ENCODE data around the gene MPPED1.

MPPED1 gene

DNA sequence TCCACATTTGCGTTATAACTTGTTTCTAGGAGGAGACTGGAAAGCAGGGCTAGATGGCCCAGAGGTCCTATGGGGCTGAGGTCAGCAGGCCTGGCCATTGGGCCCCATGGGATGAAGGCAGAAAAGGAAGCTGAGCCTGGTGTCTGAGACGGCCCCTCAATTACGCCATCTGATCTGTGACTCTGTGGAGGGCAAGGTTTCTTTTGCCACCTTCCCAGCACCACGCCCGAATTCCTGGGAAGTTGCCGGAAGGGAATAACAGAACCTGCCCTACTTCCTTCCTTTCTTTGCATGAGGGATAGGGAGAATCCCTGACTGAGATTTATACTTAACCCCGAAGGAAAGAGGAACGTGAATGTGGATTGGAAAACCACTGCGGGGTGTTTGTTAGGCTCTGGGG lies 118.1 kb downstream of the MPPED1 start:
- no peak for DNase-seq

DNA sequence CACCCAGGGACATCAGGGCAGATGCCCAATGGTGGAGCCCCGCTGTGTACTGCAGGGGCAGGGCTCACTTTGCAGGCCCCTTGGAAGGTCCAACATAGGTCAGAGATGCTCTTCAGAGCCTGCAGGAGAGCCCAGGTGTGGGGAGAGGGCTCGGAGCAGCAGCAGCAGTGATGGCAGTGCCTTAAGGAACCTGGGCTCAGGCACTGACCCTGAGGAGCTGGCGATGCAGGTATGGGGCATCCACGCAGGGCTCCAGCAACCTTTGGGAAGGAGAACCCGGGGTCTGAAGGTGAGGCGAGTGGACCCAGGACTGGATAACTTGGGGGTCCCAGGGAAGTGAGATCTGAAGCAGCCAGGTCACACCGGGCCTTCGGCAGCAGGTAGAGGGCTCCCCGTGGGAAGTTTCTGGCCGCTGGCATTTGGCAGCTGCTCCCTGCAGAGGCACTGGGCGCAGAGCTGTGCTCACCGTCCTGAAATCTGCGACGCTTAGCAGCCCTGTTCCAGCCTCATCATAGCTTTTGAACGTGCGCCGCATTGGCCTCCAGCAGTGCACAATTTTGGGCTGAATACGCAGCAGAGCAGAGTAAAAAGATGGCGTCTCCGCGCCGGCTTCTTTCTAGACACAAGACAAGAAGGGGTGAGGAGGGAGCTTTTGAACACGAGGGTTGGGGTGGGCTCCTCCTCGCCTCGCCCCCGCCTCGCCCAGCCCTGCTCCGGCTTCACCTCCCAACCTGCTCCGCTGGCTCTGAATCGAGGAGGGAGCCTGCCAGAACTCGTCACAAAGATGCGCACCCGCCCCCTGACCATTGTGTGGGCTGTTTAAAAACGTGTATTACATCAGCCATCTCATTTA lies 118.8 kb downstream of the MPPED1 start:
- no peak for DNase-seq

DNA sequence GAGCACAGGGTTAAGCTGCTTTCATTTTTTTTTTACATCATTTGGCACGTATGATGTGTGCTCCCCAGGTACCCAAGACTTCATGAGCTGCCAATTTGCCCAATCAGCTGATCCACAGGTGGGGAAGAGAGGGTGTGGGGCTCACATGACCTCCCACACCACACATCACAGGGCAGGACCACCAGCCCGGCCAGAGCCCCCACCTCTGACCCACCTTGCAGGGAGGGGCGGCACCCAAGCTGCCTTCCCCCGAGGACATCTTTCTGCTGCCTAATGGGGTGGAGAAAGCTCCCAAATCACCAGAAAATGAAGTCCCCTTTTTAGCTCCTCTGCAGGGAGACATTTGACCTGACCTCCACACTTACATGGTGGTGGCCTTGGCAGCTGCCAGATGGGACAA lies 119.8 kb downstream of the MPPED1 start:
- no peak for DNase-seq

DNA sequence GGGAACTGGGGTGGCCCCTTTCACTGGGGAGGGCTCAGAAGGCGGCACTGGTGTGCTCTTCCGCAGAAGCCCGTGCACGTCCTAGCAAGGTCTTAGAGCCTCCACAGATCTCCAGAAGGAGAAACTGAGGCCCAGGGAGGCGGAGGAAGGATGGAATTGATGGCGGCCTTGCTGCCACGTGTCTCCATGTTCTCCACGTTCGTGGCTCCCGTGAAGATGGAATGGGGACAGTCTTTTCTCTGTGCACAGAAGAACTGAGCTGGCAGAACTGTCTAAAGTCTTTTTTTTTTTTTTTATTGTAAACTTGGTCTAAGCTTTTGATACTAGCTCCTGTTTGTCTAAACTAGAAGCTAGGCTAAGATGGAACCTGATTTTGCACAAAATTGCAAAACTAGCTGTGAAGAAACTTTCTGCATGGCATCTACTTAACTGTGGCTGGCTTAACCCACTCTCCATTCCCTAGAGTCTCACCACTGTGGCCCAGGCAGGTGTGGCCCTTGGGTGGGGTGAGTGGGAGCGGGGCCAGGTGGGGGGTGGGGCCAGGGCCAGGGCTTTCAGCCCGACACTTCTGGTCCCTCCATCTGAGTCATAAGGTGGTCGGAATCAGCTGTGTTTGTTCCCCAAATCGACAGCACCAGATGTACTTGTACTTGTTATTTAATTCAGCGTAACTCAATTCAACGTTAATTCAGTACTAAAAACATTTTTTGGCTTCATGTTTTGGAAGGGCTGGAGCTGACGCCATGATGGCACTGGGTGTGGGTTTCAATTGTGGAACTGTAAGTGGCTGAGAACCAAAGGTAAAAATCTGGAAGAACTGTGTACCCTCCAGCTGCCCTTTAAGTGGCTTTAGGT lies 120.7 kb downstream of the MPPED1 start:
- DNase-seq = no peak

DNA sequence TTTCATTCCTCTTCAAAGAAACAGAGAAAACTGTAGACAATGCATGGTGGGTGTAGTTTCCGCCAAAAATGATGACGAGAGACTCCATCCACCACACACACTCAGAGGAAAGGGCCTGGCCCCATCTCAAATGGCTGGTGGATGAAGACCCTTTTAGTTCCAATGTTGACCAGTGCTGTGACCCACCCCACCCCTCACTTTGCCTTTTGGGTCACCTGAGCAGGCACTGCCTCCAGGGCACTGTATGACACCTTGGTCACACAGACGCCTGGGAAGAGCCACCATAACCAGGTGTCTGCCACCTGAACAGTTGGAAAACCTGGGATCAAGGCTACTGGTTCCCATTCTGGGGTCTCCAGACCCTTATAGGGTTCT lies 121.3 kb downstream of the MPPED1 start:
- DNase-seq = no peak

DNA sequence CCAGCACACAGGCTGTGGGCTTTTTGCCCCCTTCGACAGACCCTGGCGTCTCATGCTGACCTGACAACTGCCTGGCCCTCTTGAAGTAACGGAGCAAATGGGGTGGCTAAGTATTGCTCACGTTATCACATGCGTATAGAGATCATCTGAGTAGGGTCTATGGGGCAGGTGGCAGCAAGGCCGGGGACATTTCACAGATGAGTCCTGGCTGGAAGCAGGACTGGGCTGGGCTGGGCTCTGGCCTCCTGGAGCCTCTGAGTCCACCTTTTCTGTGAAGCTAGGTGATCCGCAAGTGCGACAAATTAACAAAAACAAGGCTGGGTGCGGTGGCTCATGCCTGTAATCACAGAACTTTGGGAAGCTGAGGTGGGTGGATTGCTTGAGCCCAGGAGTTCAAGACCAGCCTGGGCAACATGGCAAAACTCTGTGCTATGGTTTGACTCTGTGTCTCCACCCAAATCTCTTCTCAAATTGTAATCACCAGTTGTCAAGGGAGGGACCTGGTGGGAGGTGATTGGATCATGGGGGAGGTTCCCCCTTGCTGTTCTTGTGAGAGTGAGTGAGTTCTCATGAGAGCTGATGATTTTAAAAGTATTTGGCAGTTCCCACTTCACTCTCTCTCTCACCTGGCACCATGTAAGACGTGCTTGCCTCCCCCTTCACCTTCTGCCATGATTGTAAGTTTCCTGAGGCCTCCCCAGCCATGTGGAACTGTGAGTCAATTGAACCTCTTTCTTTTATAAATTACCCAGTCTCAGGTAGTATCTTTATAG lies 122.0 kb downstream of the MPPED1 start:
- no peak for DNase-seq

DNA sequence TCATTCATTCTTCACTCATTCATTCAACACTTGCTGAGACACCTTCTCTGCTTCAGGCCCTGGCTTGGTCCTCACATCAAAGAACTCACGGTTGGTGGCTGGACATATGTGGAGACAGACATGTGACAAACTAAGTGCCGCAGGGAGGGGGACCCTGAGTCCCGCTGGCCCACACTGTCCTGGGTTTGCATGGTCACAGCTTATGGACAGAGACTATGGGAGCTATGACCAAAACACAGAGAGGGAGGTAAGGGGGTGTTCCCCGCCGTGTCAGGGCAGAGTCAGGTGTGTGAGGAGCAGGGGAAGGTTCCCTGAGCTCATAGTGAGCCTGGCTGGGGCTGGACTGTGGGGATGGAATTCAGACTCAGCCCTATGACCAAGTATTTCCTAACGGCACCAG lies 123.1 kb downstream of the MPPED1 start:
- no peak for DNase-seq

DNA sequence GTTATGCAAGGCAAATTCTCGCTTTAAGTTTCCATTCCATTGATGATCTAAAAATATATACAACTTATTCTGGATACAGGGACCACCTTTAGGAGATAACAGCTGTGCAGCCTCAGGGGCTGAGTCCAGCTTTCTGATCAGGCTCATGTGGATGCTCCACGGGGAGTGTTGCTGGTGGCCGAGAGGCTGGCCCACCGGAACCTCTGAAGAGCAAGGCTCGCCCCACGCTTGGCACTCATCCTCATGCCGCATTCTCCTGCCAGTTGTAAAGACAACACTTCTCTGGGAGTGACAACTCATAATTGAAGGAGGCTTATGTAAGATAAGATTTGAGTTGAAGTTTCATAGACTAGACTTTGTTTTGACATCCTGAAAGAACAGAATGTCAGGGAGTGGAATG lies 123.5 kb downstream of the MPPED1 start:
- DNase-seq = no peak

DNA sequence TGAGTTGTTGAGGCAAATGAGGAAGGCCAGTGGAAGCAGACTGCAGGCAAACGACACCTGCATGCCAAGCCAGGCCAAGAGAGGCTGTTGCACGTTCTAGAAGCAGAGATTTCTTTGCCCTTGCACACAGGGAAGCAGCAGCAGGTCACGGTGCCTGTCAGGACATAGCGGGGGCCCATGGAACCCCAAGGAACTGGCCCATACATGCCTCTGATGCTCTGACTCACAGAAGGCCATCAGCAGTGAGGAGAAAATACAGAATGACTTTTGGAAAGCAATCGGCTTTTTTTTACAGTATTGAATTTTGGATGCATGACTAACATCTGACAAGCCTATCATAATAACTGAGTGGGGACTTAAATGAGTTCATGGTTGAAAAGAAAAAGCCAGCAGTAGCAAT lies 123.9 kb downstream of the MPPED1 start:
- no peak for DNase-seq

DNA sequence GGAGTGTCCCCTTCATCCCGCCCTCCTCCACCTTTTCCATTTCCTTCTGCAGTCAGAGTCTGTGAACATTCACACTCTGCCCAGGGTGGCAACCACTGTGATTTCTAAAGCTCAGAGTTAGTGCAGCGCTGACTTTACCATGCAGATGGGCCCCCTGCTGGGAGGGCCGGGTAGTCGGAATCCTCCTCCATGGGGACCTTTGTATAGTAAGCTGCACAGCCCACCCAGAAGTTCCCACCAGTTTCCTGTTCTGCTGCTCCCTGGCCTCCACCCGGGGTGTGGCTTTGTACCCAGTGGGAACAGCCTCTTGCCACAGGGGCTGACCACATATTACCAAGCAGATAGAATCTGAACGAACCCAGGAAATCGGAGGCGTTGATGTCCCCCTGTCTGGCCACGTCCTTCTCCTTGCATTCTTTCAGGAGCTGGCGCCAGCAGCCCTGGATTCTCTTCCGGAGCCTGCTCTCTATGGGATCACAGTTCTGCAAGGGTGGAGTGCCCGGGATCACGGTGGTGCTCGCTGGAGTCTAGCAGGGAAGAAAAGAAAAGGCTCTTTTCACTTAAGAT lies 125.3 kb downstream of the MPPED1 start:
- no peak for DNase-seq

DNA sequence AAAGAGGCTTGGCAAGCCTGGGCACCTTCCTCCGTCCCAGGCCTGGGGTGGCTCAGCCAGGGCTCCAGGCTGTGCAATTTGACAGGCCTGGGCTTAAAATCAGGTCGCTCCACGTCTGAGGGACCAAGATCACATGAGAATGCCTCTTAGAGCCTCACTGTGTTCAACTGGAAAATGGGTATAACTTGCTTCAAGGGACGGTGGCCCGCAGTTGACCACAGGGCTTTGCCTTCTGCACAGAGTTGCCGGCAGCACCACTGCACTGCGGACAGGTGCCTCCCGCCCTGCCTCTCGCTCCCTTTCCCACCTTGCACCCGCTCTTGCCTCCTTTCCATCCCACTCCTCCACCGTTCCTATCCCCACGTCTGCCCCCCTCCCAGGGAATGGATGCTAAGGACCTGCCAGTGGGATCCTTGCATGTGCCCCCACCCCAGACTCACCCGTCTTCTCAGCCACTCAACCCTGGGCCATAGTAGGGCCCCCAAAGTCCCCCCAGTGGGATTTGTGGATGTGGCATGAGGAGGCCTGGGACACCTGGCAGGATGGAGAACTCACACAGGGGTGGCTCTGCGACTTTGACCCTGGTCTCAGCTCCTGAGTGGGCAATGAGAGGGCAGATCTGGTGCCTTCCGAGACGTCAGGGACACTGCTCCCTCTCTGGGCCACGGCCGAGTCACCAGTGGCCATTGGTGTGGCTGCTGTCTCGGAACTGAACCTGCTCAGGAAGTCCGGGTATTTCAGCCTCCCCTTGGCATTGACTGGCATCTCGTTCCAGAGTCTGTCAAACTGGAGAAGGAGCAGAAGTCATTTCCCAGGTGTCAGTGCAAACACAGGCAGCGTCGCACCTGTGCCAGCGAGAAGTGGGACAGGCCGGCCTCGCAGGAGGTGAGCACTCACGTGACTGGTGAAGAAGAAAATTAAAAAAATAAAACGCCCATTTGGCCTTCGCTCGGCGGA lies 128.0 kb downstream of the MPPED1 start:
- no peak for DNase-seq

DNA sequence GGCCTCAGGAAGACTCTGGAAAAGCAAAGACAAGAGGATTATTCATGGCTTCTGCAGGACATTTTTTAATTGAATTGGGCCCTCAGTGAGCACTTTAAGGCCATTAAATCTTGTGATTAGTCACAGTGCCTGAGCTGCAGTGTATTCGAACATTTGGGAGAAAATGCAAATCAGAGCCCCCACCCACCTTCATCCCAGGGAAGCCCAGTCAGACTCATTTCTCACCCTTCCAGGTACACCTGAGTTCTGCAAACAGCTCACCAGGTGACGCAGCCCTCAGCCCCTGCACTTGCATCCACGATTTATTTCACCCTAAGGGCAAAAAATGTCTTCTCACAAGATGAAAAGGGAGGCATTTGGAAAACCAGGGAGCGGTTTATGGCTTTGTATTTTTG lies 128.7 kb downstream of the MPPED1 start:
- DNase-seq = no peak

DNA sequence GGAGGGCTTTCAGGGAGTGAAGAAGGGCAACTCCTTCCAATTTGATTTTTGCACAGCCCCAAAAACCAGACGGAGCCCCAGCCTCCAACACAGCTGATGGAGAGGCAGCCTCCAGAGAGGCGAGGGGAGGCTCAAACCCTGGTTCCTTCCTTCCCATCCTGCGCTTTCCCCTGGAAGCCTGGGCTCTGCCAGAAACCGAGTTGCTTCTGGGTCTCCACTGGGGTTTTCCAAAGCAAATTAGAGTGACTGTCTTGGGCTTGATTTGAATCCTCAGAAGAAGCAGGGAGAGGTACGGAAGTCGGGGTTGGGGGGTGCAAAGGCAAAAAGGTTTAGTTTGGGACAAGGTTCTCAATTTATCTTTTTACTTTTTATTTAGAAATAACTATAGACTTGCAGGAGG lies 129.2 kb downstream of the MPPED1 start:
- no peak for DNase-seq

DNA sequence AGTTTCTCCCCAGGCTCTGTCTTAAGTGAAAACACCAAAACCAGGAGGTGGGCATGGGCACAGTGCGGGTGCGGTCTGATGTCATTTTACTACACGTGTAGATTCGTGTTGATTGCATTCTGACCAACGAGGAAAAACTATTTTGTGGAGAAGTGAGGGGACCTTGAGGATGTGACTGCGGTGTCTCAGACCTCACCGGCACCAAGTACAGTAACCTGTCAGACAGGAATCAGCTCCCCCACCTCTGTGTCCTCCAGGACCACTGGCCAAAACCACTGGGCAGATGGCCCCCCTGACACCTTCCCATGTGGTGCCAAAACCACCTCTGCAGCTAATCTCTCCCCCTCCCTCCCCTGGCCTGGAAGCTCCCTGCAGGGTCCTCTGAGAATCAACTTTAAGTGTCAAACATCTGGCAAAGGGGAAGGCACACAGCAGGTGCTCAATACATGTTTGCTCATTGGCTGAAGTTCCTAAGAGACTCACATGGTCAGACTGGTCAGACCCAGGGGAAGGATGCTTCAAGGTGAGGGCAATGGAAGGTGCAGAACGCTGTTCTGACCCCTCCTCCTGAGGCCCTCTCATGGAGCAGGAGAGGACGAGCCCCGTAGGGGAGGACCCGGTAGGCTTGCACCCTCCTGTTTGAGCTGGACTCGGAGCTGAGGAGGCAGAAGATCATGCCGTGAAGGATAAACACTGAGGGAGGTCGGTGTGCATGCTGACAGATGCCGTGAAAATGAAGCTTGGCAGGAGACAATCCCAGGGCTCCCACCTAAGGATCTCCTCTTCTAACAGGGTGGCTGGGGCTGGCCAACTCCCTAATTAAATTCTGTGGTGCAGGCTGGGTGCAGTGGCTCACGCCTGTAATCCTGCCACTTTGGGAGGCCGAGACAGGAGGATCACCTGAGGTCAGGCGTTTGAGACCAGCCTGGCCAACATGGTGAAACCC lies 129.9 kb downstream of the MPPED1 start:
- DNase-seq = no peak

DNA sequence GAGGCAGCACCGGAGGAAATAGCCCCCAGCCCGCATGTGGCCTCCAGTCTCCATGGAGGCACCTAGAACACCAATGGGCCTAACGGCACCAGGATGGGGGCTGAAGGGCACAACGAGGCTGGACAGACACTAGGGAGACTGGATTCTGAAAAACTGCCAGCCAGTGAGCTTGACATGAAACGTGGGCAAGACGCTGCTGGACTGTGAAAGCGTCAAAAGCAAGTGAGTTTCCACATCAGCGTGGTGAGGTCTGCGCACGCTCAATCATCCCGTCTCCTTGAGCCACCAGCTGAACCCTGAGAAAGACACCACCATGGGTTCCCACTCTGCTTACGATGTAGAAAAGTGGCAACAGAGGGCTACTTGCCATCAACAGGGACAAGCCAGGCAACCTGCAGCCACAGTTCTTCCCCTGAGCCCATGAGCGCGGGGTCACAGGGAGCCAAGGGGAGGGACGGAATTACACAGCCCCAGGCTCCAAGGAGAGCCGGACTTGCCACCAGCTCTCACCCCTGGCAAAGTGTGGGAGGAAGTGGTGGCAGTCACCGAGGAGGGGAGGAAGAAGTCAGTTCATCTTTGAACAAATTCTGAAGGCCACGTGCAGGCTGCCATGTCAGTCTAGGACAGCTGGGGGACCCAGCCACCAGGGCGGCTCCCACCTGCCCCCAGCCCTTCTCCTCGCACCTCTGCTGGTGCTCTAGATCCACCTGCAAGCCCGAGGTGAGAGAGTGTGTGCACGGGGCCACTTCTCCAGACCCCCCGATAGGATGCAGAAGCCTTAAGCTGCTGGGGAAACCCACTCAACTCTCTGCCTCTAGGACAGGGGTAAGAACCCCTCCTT lies 131.1 kb downstream of the MPPED1 start:
- no peak for DNase-seq

DNA sequence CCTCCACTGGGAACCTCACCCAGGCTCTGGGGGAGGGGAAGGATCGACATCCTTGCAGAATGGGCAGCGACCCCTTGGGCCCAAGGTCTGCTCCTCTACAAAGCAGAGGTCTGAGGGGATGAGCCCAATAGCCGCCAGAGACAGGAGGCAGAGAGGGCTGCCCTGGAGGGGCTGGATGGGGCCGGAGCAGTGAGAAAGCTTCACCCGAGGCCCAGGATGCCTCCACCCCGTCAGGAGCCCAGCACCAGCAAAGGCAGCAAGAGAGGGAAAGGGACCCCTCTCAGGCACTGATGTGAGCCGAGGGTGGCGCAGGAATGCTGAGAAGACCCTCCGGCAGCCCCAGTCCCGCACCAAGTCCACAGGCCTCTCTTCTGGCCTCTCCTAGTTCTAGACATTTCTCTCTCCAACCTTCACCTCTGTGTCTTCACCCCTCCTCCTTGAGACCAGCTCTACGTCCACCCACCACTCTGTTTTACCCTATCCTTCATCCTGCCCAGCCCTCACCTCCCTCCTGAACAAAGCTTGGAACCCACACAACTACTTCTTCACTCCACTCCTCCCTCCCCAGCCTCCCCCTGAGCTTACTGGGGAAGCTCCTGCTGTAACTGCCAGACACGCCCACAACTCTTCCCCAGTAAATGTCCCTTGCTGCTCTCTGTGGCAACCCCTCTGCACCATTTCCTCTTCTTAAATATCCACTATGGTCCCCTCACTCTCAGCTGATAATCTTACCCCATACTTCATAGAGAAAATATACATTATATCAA lies 131.9 kb downstream of the MPPED1 start:
- DNase-seq = no peak

DNA sequence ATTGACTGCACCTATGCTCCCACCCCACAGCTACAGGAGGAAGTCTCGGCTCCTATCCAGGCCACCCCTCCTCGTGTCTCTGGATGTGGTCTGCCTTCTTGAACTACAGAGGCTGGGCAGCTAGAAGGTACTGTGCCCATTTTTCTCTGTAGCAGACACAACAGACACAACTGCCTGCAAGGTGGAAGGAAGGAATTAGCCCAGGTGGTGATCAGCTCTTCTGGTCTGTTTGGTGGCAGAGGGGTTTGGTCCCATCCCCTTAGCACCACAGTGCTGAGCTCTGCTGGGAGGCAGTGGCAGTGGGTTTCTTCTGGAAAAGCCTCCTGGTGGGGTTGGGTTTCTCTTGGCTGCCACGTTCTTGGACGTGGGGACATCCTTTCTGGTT lies 132.5 kb downstream of the MPPED1 start:
- no peak for DNase-seq

DNA sequence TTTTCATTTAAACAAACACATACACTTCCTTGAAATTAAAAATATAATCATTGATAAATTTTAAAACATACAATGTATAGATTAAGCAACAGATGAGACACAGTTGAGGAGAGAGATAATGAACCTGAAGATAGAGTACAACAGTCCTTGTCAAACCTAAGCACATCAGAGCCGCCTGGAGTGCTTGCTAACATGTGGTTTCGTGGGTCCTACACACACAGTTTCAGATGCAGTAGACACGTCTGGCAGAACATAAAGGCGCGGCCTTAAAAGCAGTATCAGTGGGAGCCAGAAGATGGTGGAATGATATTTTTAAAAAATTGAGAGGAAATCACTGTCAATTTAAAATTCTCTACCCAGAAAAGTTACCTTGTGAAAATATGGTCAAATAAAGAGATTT lies 134.4 kb downstream of the MPPED1 start:
- no peak for DNase-seq

DNA sequence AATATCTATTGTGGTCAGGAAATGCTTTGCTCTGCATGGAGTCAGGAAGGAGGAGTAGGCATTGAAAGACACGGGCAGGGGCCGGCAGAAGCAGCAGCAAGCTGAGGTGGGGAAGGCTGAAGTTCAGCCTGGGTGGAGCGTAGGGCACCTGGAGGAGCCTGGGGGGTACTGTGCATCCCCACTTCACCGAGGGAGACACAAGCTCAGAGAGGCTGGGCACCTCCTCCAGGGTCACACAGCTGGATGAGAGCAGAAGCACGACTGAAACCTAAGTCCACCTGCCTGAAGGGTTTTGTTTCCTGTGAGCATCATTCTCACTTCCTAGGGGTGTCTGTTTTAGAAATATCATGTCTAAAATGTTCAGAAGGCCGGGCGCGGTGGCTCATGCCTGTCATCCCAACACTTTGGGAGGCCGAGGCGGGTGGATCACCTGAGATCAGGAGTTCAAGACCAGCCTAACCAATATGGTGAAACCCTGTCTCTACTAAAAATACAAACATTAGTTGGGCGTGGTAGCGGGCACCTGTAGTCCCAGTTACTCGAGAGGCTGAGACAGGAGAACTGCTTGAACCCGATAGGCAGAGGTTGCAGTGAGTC lies 138.3 kb downstream of the MPPED1 start:
- DNase-seq = no peak
